Common myeloid progenitor, CD34-positive (primary cell): ENCODE results near the gene CDH4.

Source experiments
- CTCF ChIA-PET: fragments of 350-600 bp; sonication (Branson Sonifier 250); formaldehyde crosslinking; loops from one replicate; lab custom pipeline; 2021; ENCODE audit warnings: antibody characterized with exemption; lab: Charles Lee
- POLR2A ChIA-PET: fragments of 350-600 bp; sonication (Branson Sonifier 250); formaldehyde crosslinking; loops from one replicate; lab custom pipeline; 2021; ENCODE audit warnings: antibody characterized with exemption; lab: Charles Lee
- DNase-seq, 3 donors: peaks; one replicate each; pipeline versions ENCODE4 v3.0.0 to v3.0.0-alpha.2; 2013
- H3K27ac ChIP-seq, 2 experiments: 1 replicate in 1 of 2; 2 replicates in 1 of 2; pipeline ENCODE4 v1.7.0; 2013; ENCODE audit warnings: inconsistent platforms in 2 of 2, low read length in 2 of 2, mild to moderate bottlenecking in 2 of 2, low read depth in 1 of 2, moderate library complexity in 1 of 2; ENCODE audit not compliant: severe bottlenecking in 2 of 2, insufficient read depth in 1 of 2, poor library complexity in 1 of 2
- H3K27me3 ChIP-seq, 5 experiments: replicated peaks in 2 of 5; 1 replicate in 3 of 5; 2 replicates in 2 of 5; pipeline versions ENCODE4 v1.6.1 to v1.7.0; 2013; ENCODE audit warnings: low read length in 4 of 5, mild to moderate bottlenecking in 2 of 5, moderate library complexity in 2 of 5, inconsistent platforms in 1 of 5; ENCODE audit not compliant: insufficient read depth in 5 of 5, control insufficient read depth in 4 of 5
- H3K36me3 ChIP-seq, 4 experiments: 1 replicate in 2 of 4; 2 replicates in 2 of 4; pipeline versions ENCODE4 v1.6.1 to v1.7.0; 2013; ENCODE audit warnings: low read length in 3 of 4, control low read depth in 1 of 4, mild to moderate bottlenecking in 1 of 4; ENCODE audit not compliant: control insufficient read depth in 4 of 4, insufficient read depth in 4 of 4
- H3K4me1 ChIP-seq, 4 experiments: 1 replicate in 3 of 4; 2 replicates in 1 of 4; pipeline versions ENCODE4 v1.6.1 to v1.7.1; 2013; ENCODE audit warnings: low read length in 3 of 4, mild to moderate bottlenecking in 3 of 4, control low read depth in 1 of 4, inconsistent platforms in 1 of 4, moderate library complexity in 1 of 4; ENCODE audit not compliant: control insufficient read depth in 4 of 4, insufficient read depth in 4 of 4; ENCODE audit errors: control extremely low read depth in 1 of 4
- H3K4me3 ChIP-seq, 7 experiments: 1 replicate in 4 of 7; 2 replicates in 3 of 7; pipeline versions ENCODE4 v1.5.1 to v1.7.0; 2013; ENCODE audit warnings: mild to moderate bottlenecking in 7 of 7, low read length in 6 of 7, moderate library complexity in 6 of 7, inconsistent platforms in 2 of 7, low read depth in 2 of 7, control low read depth in 1 of 7; ENCODE audit not compliant: insufficient read depth in 4 of 7, control insufficient read depth in 1 of 7; ENCODE audit errors: extremely low read depth in 1 of 7
- H3K9me3 ChIP-seq, 5 experiments: 1 replicate in 4 of 5; 2 replicates in 1 of 5; pipeline versions ENCODE4 v1.6.1 to v1.7.1; 2013; ENCODE audit warnings: low read length in 4 of 5, mild to moderate bottlenecking in 2 of 5, inconsistent platforms in 1 of 5, low read depth in 1 of 5, moderate library complexity in 1 of 5; ENCODE audit not compliant: control insufficient read depth in 4 of 5, insufficient read depth in 2 of 5; ENCODE audit errors: control extremely low read depth in 1 of 5
- WGBS: methylation state at CpG from one replicate; pipeline ENCODE4 v1.1.5; 2013; ENCODE audit not compliant: insufficient coverage; 5-methylcytosine and 5-hydroxymethylcytosine counted together

The CDH4 gene

DNA sequence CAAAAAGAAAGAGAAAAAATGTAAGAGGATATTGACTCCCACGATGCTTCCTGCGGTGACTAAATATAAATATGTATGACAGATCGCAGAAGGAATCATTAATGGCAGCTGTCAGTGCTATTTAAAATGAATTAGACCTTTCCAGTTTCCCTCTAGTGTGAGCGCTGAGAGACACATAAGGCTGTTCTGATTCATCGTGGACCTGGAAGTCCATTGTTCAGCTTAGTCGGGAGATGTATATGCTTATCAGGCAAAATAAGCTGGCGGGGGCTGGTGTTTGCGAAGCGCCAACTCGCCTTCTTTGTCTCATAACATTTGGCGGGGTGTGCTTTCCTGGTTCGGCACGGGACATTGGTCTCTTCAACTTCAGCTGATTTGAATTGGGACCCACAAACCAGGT lies 95.4 kb downstream of the CDH4 start:
- ChIA-PET POLR2A (no interaction called here), CTCF (no interaction called here)
- Histone ChIP-seq H3K27me3 (peaks cover 0 to 7% (median 0%) of the 10 kb centered on the region in 5 experiments), H3K4me3 (no peak overlapping the region), H3K36me3 (no peaks in the 10 kb centered on the region), H3K9me3 (peaks cover 0 to 8% (median 0%) of the 10 kb centered on the region in 5 experiments), H3K27ac (no peak overlapping the region), H3K4me1 (no peaks in the 10 kb centered on the region)
- 94% methylated on average over 10 of the region's 13 CpGs for WGBS
- no peak for DNase-seq

DNA sequence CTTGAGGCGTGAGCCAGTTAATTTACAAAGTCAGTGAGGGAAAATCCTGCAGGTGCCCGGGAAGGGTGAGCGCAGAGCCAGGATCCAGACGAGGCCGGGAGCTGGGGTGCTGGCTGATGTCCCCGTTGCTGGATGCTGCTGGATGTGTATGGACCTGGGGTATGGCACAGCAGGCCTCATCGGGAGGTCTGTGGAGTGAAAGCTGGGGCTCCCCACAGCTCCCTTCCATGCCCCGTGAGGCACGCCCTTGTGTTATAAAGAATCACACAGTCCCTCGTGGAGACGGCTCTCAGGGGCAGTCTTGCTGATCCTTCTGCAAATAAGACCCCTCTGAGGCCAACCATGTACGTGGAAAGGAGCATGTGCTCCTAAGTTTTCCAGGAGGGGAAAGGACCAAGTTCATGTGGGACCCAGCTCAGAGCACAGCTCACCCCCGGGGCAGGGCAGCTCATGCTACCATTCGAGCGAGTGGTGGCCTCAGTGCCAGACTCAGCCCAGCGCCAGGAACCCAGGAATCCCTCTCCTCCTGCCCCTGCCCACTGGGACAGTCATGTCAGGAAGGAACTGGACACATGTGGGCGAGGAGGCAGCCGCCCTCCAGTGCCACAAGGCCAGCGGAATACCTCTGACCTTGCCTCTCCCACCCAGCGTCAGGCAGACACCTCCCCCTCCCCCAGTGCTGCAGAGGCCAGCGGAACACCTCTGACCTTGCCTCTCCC lies 97.5 kb downstream of the CDH4 start:
- Histone ChIP-seq H3K36me3 (no peaks in the 10 kb centered on the region), H3K27ac (no peak overlapping the region), H3K9me3 (peaks cover 0 to 10% (median 0%) of the 10 kb centered on the region in 5 experiments), H3K4me1 (no peaks in the 10 kb centered on the region), H3K27me3 (peaks cover 0 to 16% (median 0%) of the 10 kb centered on the region in 5 experiments), H3K4me3 (no peak overlapping the region)
- POLR2A ChIA-PET: no interaction called here
- no peak for DNase-seq
- 90% methylated on average over 11 of the region's 21 CpGs for WGBS
- CTCF ChIA-PET: no interaction called here

DNA sequence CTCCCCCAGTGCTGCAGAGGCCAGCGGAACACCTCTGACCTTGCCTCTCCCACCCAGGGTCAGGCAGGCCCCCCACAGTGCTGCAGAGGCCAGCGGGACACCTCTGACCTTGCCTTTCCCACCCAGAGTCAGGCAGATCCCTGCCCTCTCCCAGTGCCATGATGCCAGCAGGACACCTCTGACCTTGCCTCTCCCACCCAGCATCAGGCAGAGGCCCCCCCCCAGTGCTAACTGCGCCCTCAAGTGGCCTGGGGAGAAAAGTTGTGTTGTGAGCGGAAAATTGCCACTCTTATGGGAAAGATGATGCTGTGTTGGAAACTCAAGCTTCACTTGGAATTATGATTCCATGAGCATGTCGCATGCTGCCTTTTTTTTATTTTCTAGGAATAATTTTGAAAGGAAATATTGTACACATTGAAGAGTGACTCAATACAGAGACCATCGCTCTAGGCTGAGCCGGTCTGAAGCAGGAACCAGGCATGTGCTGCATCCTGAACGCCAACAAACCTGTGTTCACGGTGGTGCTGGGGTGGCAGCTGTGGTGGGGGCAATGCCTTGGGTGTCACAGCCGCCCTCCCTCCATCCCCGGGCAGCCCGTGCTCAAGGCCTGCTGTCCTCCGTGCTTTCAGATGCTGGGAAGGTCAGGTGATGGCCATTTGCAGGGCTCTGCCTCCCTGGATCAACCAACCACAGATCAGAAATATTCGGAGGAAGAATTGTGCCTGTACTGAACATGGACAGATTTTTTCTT lies 98.6 kb downstream of the CDH4 start:
- WGBS: 96% methylated on average over 10 of the region's 14 CpGs

DNA sequence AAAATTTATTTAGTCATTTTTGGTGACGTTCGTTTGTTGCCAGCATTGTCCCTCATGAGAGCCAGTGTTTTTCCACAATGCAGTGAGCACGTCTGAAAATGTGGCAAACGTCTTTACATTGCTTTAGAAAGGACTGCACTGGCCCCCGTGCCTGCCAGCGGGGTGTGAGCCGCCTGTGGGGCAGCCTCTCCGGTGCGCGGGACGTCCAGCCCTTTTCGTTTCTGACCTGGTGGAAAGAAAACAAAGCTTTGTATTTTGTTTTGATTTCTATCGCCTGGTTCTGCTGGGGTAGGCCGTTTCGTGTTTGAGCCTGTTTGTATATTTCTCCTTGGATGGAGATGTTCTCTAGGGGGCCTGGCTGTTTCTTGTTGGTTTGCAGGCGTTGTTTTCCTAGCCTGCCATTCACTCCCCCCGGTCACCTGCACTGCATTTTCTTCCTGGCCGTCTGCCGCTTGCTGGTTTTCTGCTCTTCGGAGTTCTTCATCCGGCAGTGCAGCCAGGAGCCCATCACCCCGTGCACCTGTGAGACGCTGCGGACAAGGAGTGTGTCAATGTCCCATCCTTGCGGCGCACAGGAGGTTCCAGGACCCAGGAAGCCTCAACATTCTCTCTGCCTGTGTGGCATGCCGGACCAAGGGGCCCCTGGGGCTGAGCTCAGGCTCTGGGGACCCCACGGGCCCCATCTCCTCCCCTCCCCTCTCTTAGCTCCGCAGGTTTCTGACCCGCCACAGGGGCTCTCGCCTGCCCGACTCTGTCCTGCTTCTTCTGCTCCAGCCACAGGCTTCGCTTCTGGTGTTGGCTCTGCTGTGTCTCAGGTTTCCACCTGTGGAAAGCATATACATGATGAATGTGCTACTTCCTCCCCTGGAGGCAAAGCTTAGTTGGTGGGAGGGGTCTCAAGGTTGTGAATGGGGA lies 100.5 kb downstream of the CDH4 start:
- Histone ChIP-seq H3K9me3 (peaks cover 0 to 4% (median 0%) of the 10 kb centered on the region in 5 experiments), H3K27me3 (peaks cover 0 to 16% (median 0%) of the 10 kb centered on the region in 5 experiments), H3K36me3 (no peaks in the 10 kb centered on the region), H3K4me3 (no peak overlapping the region), H3K4me1 (no peaks in the 10 kb centered on the region), H3K27ac (no peak overlapping the region)
- DNase-seq: no peak
- ChIA-PET CTCF (no interaction called here), POLR2A (no interaction called here)
- WGBS: 30% methylated on average over 28 of the region's 33 CpGs

More for the DNA sequence above, 98.6 kb downstream of the CDH4 start:
- Histone ChIP-seq H3K4me3 (no peak overlapping the region), H3K4me1 (no peaks in the 10 kb centered on the region), H3K27me3 (peaks cover 0 to 16% (median 0%) of the 10 kb centered on the region in 5 experiments), H3K36me3 (no peaks in the 10 kb centered on the region), H3K9me3 (peaks cover 0 to 8% (median 0%) of the 10 kb centered on the region in 5 experiments), H3K27ac (no peak overlapping the region)
- DNase-seq: no peak
- ChIA-PET CTCF (no interaction called here), POLR2A (no interaction called here)

DNA sequence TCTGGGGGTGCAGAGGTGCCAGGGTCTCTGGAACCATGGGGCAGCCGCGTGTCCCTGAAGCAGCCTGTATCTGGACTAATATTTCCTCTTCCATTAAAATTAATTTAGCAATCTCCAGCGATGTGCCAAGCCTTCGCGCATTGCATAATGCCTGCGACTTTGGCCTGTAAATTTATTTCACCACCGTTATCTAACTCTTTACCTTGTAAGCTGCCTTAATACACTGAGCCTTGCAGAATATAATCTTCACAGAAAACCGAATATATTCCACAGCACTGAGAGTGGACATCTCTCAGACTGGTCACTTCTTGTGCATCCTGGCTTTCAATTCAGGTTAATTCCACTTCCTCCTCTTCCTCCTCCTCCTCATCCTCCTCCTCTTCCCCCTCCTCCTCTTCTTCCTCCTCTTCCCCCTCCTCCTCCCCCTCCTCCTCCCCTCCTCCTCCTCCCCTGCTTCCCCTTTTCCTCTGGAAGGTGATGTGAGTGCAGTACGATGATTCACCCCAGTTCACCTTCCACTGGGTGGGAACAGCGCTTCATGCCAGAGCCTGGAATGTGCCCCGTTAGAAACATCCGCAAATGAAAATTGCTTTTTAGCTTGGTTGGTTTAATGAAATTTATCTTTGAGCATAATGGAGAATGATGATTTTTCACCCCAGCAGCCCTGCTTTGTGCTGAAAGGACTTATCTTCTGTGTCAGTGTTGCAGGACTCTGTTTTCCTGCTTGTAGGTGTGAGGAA lies 101.4 kb downstream of the CDH4 start:
- H3K27ac ChIP-seq: no peak overlapping the region
- POLR2A ChIA-PET: no interaction called here
- DNase-seq: no peak
- H3K9me3 ChIP-seq: peaks cover 0 to 2% (median 0%) of the 10 kb centered on the region in 5 experiments
- H3K36me3 ChIP-seq: no peaks in the 10 kb centered on the region
- WGBS: 83% methylated on average over 11 of the region's 12 CpGs
- peaks cover 0 to 16% (median 0%) of the 10 kb centered on the region in 5 experiments for H3K27me3 ChIP-seq
- no peak overlapping the region for H3K4me3 ChIP-seq
- CTCF ChIA-PET: no interaction called here
- H3K4me1 ChIP-seq: no peaks in the 10 kb centered on the region

DNA sequence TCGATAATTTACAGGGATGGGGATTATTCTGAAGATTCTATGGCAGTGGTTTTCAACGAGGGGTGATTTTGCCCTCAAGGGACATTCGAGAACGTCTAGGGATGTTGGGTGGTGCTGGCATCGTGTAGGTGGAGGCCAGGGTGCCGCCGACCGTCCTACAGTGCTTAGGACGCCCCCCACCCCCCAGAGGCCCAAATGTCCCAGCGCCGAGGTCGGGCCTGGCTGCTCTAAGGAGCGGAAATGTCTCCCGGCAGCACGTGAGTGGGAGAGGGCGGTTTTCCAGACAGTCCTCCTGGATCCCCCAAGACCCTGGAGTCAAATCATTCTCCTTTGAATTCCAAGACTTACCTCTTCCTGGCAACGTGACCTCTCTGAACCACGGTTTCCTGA lies 101.9 kb downstream of the CDH4 start:
- Histone ChIP-seq H3K4me3 (no peak overlapping the region), H3K9me3 (peaks cover 0 to 2% (median 0%) of the 10 kb centered on the region in 5 experiments), H3K36me3 (no peaks in the 10 kb centered on the region), H3K27me3 (peaks cover 0 to 16% (median 0%) of the 10 kb centered on the region in 5 experiments), H3K27ac (no peak overlapping the region), H3K4me1 (no peaks in the 10 kb centered on the region)
- ChIA-PET POLR2A (no interaction called here), CTCF (no interaction called here)
- WGBS: 88% methylated on average over 14 of the region's 18 CpGs
- no peak for DNase-seq
